Superior temporal gyrus (tissue), 1 donor: ENCODE measurements around the gene PI4KB.

ENCODE experiments used
- DNase-seq: peaks from one replicate; pipeline ENCODE4 v3.0.0-alpha.2; 2016; ENCODE audit errors: extremely low spot score

Gene PI4KB

GRCh38 chr1:151346082-151346768 lies 19.0 kb upstream of the PI4KB start:
- no peak for DNase-seq

- no peak for DNase-seq
These were observed 17.1 kb upstream of the PI4KB start for GRCh38 chr1:151344291-151344690.

GRCh38 chr1:151343587-151343986 lies 16.4 kb upstream of the PI4KB start:
- DNase-seq = no peak

GRCh38 chr1:151342569-151342968 lies 15.4 kb upstream of the PI4KB start:
- no peak for DNase-seq

- no peak for DNase-seq
These were observed 14.8 kb upstream of the PI4KB start for GRCh38 chr1:151342021-151342420.

- DNase-seq = peak; percentile 98
These were observed 13.9 kb upstream of the PI4KB start for GRCh38 chr1:151340870-151341754.

- no peak for DNase-seq
These were observed 9.3 kb upstream of the PI4KB start for GRCh38 chr1:151336556-151336955.

GRCh38 chr1:151334822-151335221 lies 7.6 kb upstream of the PI4KB start:
- no peak for DNase-seq

GRCh38 chr1:151327903-151328674 lies 873 bp upstream of the PI4KB start:
- no peak for DNase-seq

- peak; percentile 50 for DNase-seq
These were observed 495 bp downstream of the PI4KB start for GRCh38 chr1:151326619-151327222.

GRCh38 chr1:151325646-151326429 lies 1.4 kb downstream of the PI4KB start:
- no peak for DNase-seq

- DNase-seq = no peak
These were observed 2.0 kb downstream of the PI4KB start for GRCh38 chr1:151325231-151325630.

- no peak for DNase-seq
These were observed 2.8 kb downstream of the PI4KB start for GRCh38 chr1:151324390-151324930.

- no peak for DNase-seq
These were observed 8.2 kb downstream of the PI4KB start for GRCh38 chr1:151318975-151319374.

GRCh38 chr1:151315565-151316235 lies 11.5 kb downstream of the PI4KB start:
- DNase-seq = no peak

- DNase-seq = peak; percentile 98
These were observed 12.9 kb downstream of the PI4KB start for GRCh38 chr1:151314137-151314875.

GRCh38 chr1:151313501-151313900 lies 13.7 kb downstream of the PI4KB start:
- DNase-seq = peak; percentile 57

GRCh38 chr1:151312826-151313225 lies 14.4 kb downstream of the PI4KB start:
- DNase-seq = no peak

- no peak for DNase-seq
These were observed 14.8 kb downstream of the PI4KB start for GRCh38 chr1:151312411-151312810.
